Stimulated activated CD4-positive, alpha-beta T cell treated with anti-CD3 and anti-CD28 coated beads, Interleukin-2, amount 100 ng/mL, for 48 hours (primary cell): ENCODE results near the gene MRGPRF.
"Not testable (repeated sequence)": the region's sequence is repeated elsewhere in the genome, so short reads cannot be mapped to it uniquely, and the experiment has no call there.

ENCODE experiments used
- DNase-seq, 2 donors: peaks; one replicate each; pipeline ENCODE4 v3.0.0-alpha.2; 2020

Gene MRGPRF

DNA sequence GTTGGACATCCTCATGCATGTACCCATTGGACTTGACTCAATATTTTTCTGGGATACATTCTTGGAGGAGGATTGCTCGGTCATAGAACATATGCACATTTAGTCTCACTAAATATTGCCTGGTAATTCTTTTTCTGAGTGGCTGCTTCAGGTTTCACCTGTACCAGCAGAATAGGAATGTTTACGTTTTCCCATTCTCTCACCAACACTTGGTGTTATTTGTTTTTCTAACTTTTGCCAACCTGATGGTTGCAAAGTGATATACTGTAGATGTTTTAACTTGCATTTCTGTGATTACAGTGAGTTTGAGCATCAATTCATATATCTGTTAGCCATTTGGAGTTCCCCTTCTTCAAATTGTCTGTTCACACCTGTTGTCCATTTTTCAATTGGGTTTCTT is 30.9 kb downstream of the MRGPRF start:
- no peak for DNase-seq

DNA sequence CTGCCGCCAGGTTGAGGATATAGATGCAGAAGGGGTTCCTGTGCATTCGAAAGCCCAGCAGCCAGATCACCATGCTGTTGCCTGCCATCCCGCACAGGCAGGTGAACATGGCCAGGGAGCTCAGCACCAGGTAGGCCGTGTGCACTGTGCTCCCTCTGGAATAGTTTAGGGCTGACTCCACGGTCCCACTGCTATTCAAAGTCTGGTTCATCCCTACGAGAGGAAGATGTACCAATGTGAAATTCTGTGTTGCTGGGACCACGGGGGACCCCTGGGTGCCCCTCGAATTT is 32.3 kb downstream of the MRGPRF start, which contains the start of gene MRGPRD:
Gene MRGPRD, minus strand, starts transcription at position 211 of the 290 bp plus-strand sequence. Its CDS starts 0 bp downstream, at position 211.
- DNase-seq, result no peak

DNA sequence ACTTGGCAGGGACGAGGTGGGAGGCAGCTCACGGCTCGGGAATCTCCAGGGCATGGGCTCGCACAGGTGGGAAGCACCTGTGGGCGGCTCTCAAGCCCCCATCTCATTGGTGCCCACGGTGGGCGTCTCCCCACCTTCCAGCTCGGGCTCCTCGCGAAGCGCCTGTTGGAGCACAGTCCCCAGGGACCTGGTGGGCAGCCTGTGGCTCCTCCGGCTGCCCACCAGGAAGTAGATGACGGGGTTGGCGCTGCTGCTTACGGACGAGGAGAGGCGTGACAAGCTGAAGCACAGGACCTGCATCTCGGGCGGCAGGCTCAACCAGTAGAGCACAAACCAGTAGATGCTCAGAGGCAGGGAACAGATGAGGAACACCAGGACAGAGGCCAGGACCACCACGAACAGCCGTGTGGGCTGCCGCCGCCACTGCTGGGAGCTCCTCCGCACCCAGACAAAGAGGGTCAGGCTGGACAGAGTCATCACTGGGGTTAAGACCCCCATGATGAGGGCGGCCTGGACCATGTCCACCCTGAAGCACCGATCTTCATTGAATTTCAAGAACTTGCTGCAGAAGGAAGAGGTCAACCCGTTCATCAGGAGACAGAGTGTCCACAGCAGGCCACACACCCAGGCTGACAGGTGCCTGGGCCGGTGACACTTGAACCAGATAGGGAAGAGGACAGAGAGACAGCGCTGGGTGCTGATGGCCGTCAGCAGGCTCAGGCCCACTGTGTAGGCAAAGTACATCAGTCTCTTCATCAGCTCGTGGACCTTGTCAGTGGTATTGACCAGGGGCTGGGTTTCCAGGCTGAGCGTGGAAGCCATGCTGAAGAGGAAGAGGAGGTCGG is 32.9 kb downstream of the MRGPRF start:
- no peak for DNase-seq

DNA sequence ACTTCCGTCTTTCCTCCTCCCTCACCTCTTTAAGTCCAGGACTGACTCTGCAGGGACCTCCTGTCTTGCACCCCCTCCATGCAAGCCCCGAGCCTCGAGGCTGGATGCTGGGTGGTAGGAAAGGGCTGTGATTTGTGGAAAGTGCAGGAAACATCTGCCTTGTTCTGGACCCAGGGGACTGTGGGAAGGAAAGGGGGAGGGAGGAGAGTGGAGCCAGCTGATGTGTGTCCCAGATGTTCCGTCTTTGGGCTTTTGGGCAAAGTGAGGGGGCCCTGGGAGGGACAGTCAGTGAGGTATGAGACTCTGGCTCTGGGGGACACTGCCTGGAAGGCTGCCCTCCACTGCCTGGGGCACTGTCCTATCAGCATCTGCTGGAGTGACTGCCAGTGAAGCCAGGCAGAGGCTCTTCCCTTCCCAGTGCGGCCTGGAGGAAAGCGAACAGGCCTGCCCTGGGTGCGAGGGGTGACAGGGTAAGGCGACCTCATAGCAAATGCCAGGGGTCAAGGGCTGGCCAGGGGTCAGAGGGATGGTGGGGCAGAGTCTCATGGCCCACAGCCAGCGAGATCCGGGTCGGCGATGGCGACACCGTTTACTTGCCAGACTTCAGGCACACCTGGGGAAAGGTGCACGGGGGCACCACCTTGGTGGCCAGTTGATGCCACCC is 34.0 kb downstream of the MRGPRF start:
- no peak for DNase-seq

DNA sequence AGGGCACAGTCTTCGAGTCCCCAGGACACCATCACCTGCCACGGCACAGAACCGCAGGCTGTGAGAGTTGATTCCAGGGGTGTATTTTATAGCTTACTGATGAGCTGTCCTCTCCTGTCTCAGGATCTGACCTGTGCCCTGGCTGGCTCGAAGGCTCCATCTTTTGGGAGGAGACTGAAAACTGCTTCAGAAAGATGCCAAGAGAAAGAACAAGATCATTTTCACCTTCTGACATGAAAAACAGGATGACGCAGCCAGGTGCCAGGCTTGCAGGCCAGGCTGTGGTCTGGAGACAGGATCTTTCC is 34.5 kb downstream of the MRGPRF start:
- no peak for DNase-seq

DNA sequence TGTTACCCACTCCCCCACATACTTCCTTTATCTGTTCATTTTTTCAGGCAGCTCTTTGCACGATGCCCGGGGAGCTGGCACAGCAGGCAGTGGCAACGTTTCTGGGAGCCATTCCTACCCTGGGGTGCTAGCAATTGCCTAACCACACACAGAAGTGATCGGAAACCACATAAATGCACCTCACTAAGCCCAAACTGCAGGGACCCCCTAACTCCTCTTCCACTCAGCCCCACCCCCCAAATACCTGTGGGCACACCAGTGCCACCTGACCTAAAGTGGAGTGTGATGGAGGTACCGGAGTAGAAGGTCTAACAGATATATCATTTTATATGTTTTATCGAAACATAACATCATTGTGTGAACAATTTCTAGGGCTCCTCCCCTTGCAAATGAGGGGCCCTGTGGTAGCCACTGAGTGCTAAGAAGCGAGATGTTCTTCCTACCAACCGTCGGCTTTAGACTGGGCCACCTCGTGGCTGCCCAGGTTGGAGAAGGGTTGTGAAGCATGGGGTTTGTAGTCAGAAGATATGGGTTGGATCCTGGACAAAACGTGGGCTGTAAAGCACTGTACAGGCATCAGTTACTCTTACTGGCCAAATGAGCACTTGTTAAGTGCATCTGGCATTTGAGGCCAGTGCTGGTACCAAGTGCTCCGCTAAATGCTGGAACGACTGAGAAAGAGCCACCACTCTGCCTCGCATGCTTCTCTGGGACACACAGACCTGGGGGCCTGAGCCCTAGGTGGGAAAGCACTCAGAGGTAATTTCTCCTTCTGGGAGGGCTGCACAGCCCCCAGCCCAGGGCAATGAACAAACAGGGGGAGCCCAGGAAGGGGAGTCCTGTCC is 35.0 kb downstream of the MRGPRF start:
- no peak for DNase-seq

DNA sequence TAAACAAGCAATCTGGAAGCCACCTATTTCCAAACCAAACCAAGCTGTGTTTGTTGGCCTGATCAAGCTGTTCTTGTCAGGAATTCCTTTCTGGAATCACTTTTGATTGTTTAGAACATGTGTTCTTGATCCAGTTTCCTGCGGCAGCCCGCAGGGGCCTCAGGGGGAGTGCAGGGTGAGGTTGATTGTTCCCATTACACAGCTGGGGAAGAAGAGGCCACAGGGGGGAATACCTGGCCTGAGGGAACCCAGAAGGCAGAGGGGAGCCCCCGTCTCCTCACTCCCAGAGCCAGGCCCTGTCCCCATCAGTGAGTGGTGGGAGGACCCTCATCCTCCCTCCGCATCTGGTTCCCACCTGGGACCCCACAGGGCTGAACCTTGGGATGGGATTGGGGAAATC is 36.5 kb downstream of the MRGPRF start:
- no peak for DNase-seq

DNA sequence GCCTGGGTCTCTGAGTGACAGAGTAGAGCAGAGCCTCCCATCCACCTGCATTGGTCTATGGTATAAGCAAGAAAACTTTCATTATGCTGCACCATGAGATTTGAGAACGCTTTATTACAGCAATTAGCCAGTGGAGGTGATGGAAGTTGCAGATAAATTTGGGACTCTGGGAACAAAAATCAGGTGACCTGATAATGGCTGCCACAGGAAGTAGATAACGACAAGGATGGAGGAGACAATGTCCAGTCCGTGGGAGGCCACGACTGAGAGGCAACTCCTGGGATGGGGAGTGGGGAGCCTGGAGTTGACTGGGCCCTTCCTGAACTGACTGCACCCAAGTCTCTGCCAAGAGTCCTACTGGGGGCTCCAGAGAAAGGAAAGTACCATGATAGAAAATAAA is 37.0 kb downstream of the MRGPRF start:
- DNase-seq, result no peak

DNA sequence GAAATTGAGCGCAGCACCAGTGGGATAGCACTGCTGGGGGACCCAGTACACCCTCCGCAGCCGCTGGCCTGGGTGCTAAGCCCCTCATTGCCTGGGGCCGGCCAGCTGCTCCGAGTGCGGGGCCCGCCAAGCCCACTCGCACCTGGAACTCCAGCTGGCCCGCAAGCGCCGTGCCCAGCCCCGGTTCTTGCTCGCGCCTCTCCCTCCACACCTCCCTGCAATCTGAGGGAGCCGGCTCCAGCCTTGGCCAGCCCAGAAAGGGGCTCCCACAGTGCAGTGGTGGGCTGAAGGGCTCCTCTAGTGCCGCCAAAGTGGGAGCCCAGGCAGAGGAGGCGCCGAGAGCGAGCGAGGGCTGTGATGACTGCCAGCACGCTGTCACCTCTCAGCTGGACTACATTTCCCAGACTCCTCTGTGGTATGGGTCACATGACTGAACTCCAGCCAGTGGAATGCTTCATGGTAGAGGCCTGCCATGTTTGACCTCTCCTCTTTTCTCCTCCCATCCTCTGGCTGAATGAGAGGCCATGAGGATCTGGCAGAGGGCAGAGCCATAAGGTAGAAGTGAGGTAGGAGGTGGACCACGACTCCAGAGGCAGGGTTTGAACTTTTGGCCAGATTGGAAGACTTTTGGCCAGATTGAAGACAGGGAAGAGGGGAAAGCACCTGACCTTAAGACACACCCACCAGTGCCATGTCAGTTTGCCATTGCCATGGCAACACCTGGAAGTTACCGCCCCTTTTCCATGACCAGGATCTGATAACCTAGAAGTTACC is 38.4 kb downstream of the MRGPRF start:
- DNase-seq, result no peak

DNA sequence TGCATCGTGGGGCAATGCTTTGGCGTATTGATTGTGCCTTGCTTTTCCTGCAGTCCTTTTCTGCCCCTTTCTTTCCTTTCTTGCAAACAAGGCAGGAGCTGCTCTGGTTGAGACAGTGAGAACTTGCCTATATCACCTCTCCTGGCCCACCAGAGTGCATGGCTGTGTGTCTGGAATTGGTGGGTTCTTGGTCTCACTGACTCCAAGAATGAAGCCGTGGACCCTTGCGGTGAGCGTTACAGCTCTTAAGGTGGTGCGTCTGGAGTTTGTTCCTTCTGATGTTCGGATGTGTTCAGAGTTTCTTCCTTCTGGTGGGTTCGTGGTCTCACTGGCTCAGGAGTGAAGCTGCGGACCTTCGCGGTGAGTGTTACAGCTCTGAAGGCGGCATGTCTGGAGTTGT is 39.3 kb downstream of the MRGPRF start:
- not testable (repeated sequence) for DNase-seq

DNA sequence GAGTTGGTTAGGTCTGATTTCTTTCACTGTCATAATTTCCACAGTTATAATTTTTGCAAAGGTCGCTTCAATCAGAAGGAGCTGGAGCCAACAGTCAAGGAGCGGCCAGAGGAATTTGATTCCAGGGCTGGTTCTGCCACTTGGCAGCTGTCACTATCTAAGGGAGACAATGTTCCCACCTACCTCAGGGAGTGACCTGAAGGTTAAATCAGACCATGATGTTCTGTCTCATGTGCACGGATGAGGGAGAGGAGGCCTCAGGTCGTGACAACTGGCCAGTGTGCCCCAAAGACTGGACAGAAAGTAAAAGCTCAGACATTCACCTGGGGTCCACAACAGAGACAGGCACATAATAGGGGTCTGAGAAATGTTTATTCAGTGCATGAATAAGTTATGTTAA is 39.8 kb downstream of the MRGPRF start:
- no peak for DNase-seq

DNA sequence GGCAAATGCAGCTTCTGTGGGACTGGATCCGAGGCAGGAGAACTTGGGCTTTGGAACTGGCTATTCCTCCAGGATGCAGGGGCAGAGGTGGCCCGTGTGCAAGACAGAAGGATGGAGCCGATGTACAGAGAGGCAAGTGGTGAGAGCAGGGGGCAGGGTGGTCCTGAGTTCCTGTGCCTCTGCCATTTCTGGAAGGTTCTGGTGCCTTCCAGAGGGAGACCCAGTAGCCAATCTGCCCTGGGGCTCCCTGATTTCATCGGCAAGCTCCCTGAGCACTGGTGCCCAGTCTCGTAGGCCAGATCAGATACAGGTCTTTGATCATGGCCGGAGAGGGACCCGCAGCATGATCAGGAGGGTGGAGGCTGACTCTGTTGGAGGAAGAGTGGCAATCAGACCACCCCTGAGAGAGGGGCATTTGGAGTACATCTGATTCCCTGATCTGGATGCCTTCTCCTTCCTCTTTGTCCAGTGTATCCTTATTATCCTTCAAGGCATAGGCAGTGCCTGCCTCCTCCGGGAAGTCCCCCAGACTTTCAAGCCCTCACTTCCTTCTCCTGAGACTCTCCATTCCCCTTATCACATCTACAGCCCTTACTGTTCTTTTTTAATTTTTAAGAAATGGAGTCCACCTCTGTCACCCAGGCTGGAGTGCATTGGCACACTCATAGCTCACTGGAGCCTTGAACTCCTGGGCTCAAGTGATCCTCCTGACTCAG is 42.0 kb downstream of the MRGPRF start:
- no peak for DNase-seq

DNA sequence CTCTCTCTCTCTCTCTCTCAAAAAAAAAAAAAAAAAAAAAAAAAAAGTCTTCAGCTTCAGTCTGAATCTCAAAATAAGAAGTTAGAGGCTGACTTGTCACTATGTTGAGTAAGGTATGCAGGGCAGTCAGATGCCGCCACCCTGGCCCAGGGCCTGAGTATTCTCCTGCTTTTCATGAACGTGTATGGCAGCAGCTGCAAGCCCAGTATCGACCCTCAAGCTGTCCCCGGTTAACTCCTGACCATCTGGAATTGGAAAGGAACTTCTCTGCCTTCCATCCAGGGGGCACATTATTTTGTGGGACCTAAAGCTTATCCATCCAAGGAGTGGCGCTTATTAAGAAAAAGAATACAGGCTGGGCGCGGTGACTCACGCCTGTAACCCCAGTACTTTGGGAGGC is 43.7 kb downstream of the MRGPRF start:
- no peak for DNase-seq

DNA sequence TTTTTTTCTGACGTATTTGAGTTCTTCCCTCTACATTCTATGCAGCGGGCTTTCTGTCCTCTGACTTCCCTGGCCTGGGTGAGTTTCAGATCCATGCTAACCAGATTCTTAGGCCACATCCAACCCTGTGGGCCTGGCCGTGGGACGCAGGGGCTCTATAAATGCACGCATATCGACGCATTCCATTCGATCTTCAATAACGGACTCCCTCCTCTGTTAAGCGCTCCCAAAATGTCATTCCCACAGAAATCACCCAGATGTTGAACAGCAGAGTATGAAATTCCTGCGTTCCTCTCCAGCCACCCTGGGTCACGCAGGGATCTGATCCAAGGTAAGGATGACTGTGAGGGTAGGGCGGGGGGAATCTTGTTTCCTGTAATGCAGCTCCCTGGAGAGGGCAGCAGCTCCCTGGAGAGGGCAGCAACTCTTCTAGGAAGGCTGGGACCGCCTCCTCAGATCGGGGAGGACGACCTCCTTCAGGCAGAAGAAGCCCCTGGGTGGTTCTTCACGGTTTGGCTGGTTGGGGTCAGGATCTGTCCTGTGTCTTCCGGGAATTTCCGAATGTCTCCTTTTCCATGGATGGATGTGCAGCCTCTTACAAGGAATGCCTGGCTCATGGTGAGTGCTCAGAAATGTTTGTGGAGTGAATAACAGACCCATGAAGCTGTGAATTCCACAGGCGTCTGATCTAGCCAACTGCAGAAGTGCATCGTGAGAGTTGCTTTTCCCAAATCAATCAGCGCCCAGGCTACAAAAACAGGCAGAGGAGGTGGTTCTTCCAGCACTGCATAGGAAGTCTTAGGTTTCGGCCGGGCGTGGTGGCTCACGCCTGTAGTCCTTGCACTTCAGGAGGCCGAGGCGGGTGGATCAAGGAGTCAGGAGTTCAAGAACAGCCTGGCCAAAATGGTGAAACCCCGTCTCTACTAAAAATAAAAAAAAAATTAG is 44.5 kb downstream of the MRGPRF start:
- no peak for DNase-seq

DNA sequence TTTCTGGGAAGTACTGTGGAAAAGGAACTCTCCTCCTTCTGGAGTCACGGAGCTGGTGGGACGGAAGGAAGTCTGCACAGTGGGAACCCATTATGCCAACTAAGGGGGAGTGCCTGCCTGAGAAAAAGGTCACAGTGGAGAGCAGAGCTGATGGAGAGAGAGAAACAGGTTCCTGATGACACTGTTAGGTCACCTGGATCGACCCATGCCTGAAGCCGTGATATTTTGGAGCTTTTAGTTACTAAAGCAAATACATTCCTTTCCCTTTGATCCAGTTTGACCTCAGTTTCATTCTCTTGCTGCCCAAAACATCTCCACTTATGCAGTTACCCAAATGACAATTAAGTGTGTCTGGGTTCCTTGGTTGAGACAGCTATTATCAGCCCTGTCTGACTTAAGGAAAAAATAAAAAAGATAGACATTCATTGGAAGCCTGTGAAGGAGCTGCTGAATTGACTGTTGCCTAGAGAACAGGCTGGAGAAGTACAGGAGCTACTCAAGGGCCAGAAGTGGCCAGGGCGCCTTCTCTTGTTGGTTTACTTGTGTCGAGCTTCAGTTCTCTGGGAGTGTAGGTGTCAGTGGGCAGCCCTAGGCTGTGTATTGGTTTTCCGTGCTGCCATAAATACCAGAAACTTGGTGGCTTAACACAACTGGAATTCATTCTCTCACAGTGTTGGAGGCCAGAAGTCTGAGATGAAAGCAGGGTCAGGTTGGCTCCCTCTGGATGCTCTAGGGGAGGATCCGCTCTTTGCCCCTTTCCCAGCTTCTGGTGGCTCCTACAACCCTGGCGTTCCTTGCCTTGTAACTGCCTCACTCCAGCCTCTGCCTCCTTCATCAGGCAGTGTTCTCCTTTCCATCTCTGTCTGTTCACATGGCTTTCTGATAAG is 45.9 kb downstream of the MRGPRF start:
- no peak for DNase-seq

DNA sequence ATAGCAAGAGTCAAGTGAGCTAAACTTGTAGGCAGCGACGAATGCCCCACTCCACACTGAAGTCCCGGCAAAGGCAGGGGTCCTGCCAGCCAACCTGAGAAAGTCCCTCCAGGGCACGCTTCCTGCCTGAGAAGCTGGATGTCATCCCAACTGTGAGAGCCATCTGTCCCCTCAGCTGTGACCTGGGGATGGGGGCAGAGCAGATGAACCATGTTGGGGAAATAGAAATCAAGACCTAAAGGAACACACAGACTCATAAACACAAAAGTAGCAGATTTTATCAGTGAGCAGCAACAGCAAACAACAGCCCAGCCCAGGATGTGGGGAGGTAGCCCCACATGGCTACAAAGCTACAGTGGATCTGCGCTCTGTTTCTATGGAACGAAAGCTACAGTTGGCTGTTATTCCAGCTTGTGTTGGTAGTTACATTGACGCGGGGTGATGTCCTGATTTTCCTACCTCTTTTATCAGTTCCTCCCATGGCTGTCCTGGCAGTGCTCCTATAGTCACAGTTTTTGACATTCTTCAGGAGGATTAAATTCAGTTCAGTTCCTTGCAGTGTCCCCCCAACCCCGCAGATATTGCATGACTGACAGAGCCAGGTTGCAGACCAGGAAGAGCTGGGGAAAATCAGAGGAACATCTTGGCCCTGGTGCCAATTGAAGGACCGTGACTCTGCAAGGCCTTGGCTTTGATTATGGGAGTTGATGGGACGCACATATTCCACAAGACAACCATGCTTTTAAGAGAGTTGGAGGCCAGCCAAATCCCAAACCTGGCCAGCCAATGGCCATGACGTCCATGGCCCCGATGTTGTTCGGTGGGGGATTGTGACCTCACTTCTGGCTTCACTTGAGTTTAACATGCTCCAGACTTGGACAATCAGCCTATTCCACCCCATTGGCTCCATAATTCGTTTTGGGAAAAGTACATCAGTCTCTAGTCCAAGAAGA is 46.9 kb downstream of the MRGPRF start:
- no peak for DNase-seq

DNA sequence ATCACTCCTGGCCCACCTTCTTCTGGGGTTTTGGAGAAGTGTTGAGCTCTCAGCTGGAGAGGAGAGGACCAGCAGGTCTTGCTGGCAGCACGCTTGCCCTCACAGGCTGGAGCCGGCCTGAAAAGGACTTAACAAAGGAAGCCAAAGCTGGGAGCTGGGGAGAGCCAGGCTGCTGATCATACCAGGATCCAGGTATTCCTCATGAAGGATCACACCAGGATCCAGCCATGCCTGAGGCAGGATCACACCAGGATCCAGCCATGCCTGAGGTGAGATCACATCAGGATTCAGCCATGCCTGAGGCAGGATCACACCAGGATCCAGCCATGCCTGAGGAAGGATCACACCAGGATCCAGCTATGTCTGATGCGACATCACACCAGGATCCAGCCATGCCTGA is 49.3 kb downstream of the MRGPRF start:
- DNase-seq, result no peak

DNA sequence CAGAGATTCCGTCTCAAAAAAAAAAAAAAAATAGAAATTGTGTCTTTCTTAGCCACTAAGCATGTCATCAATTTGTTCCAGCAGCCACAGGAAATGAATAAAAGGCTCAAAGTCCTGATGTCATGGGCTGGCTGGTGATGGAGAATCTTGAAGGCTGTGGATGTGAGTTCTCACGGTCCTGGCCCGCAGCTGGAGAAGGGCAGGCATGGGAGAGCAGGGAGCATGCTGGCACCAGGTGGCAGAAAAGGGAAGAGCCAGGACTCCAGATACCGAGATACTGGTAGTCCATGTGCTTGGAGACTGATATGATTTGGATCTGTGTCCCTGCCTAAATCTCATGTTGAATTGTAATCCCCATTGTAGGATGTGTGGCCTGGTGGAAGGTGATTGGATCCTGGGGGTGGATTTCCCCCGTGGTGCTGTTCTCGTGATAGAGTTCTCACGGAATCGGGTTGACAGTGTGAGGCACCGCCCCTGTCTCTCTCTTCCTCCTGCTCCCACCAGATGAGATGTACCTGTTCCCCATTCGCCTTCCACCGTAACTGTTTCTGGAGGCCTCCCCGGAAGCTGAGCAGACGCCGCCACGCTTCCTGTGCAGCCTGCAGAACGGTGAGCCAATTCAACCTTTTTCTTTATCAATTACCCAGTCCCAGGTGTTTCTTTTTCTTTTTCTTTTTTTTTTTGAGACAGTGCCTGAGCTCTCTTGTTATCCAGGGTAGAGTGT is 50.4 kb downstream of the MRGPRF start:
- DNase-seq, result no peak
